A673 (cell line): ENCODE data around the gene BRCA1. TPM values are rescaled to one million over a fixed set of nuclear protein-coding genes. Genes with fewer than 3 reads are reported as not detected.

Experiments used
- Bru-seq: library from RNA; stranded (reverse); fragments of 400-500 nt; gene quantifications from one replicate; lab custom pipeline; 2021; lab: Mats Ljungman, UMichigan
- BruChase-seq, 2 experiments: library from RNA; stranded (reverse); fragments of 400-500 nt; gene quantifications; one replicate each; lab custom pipeline; 2021; lab: Mats Ljungman, UMichigan
- BruUV-seq: library from RNA; stranded (reverse); fragments of 400-500 nt; replicated peaks from 2 replicates; lab custom pipeline; 2021; lab: Mats Ljungman, UMichigan
- CTCF ChIA-PET: fragments of 300-600 bp; sonication (Branson Sonifier 250); formaldehyde crosslinking; loops from one replicate; lab custom pipeline; 2022; ENCODE audit warnings: antibody characterized with exemption; lab: Charles Lee
- POLR2A ChIA-PET: fragments of 300-600 bp; sonication (Branson Sonifier 250); formaldehyde crosslinking; loops from one replicate; lab custom pipeline; 2022; ENCODE audit warnings: antibody characterized with exemption; ENCODE audit not compliant: low non-redundant PET; lab: Charles Lee
- DNase-seq: peaks from one replicate; pipeline ENCODE4 v3.0.0-alpha.2; 2015; ENCODE audit warnings: low spot score
- H3K27ac ChIP-seq: fragments of 200-600 bp; sonication (generic); 2 replicates; pipeline ENCODE4 v1.5.1; 2016; ENCODE audit warnings: mixed run types, low read depth, mild to moderate bottlenecking, mixed read lengths, antibody characterized with exemption, low read length; ENCODE audit not compliant: poor library complexity, severe bottlenecking
- H3K27me3 ChIP-seq: fragments of 200-600 bp; sonication (generic); replicated peaks from 2 replicates; pipeline ENCODE4 v1.6.1; 2017; ENCODE audit warnings: mixed run types, low read depth, mild to moderate bottlenecking, mixed read lengths, antibody characterized with exemption, low read length; ENCODE audit not compliant: insufficient read depth, poor library complexity
- H3K36me3 ChIP-seq: fragments of 200-600 bp; sonication (generic); 2 replicates; pipeline ENCODE4 v1.6.1; 2016; ENCODE audit warnings: mixed run types, mild to moderate bottlenecking, mixed read lengths, antibody characterized with exemption, low read length; ENCODE audit not compliant: insufficient read depth, poor library complexity, severe bottlenecking
- H3K4me1 ChIP-seq: fragments of 200-600 bp; sonication (generic); 2 replicates; pipeline ENCODE4 v1.6.1; 2017; ENCODE audit warnings: mixed run types, mild to moderate bottlenecking, mixed read lengths, antibody characterized with exemption, low read length; ENCODE audit not compliant: insufficient read depth, poor library complexity, severe bottlenecking
- H3K4me3 ChIP-seq: fragments of 200-600 bp; sonication (generic); 2 replicates; pipeline ENCODE4 v1.5.1; 2016; ENCODE audit warnings: low read depth, mixed run types, mild to moderate bottlenecking, mixed read lengths, low read length; ENCODE audit not compliant: poor library complexity, severe bottlenecking
- H3K9me3 ChIP-seq: fragments of 200-600 bp; sonication (generic); 2 replicates; pipeline ENCODE4 v1.6.1; 2016; ENCODE audit warnings: mixed run types, low read depth, mild to moderate bottlenecking, mixed read lengths, antibody characterized with exemption, low read length; ENCODE audit not compliant: poor library complexity, severe bottlenecking
- CTCF ChIP-seq: fragments of 300-800, 200-600 bp; sonication (generic); conservative IDR thresholded peaks from 2 replicates; pipeline ENCODE4 v1.5.1; 2017; ENCODE audit warnings: low read depth, mild to moderate bottlenecking, antibody characterized with exemption, low read length, moderate library complexity, mixed read lengths
- EZH2 ChIP-seq: fragments of 200-600 bp; sonication (generic); IDR thresholded peaks from 2 replicates; pipeline ENCODE4 v1.6.1; 2017; ENCODE audit warnings: borderline replicate concordance, low read depth, mild to moderate bottlenecking, mixed read lengths, antibody characterized with exemption, low read length; ENCODE audit not compliant: poor library complexity, severe bottlenecking
- intact Hi-C: fragments of 100-400 bp; cut with micrococcal nuclease; formaldehyde crosslinking; loops from one replicate; pipeline ENCODE4 v1.10.0; 2022; ENCODE audit not compliant: unreplicated experiment
- long read RNA-seq: library from polyadenylated mRNA; stranded (forward); transcript quantifications from one replicate; pipeline ENCODE4 v2.0.0, GENCODE V29; 2022
- total RNA-seq: library from RNA; stranded (reverse); gene quantifications from 2 replicates; pipeline ENCODE4 v1.2.3, GENCODE V29; 2021

The BRCA1 gene
- 24.2 and 32.9 TPM in 2 replicates for total RNA-seq
- percentile 64 among the genes with signal in this experiment for Bru-seq, nascent RNA
- BruChase-seq, experiment 1, labeled RNA remaining after a 2-hour chase = percentile 62 among the genes with signal in this experiment
- percentile 65 among the genes with signal in this experiment for BruChase-seq, experiment 2, labeled RNA remaining after a 6-hour chase
- long read RNA-seq, partial matches to known transcripts = 3 of 20 reads
- long read RNA-seq, other reads (novel, unspliced or antisense) = 16 of 20 reads

DNA sequence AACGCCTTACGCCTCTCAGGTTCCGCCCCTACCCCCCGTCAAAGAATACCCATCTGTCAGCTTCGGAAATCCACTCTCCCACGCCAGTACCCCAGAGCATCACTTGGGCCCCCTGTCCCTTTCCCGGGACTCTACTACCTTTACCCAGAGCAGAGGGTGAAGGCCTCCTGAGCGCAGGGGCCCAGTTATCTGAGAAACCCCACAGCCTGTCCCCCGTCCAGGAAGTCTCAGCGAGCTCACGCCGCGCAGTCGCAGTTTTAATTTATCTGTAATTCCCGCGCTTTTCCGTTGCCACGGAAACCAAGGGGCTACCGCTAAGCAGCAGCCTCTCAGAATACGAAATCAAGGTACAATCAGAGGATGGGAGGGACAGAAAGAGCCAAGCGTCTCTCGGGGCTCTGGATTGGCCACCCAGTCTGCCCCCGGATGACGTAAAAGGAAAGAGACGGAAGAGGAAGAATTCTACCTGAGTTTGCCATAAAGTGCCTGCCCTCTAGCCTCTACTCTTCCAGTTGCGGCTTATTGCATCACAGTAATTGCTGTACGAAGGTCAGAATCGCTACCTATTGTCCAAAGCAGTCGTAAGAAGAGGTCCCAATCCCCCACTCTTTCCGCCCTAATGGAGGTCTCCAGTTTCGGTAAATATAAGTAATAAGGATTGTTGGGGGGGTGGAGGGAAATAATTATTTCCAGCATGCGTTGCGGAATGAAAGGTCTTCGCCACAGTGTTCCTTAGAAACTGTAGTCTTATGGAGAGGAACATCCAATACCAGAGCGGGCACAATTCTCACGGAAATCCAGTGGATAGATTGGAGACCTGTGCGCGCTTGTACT is at the start of gene BRCA1:
Gene BRCA1, minus strand, starts transcription at position 232 of the 834 bp plus-strand sequence. CDS start 1,268 bp downstream, outside the sequence.
- DNase-seq = peak; percentile 97
- Histone ChIP-seq H3K27me3 (no peaks in the 10 kb centered on the region), H3K36me3 (no peaks in the 10 kb centered on the region), H3K4me1 (peaks cover 3% of the 10 kb centered on the region), H3K4me3 (peak within 1 kb of the TSS; percentile 66), H3K9me3 (no peaks in the 10 kb centered on the region), H3K27ac (peak within 1 kb of the TSS; percentile 84)
- ChIA-PET CTCF (no interaction called here), POLR2A (no interaction called here)
- intact Hi-C loops = loop anchor here (5.0 to 10.0 kb wide), 2 partner anchors 47 to 101 kb away; partner anchors contain the start of genes NBR1, RND2 and VAT1
- no peak for TF ChIP-seq EZH2
- no peak for TF ChIP-seq CTCF
- no TSS peak for BruUV-seq

DNA sequence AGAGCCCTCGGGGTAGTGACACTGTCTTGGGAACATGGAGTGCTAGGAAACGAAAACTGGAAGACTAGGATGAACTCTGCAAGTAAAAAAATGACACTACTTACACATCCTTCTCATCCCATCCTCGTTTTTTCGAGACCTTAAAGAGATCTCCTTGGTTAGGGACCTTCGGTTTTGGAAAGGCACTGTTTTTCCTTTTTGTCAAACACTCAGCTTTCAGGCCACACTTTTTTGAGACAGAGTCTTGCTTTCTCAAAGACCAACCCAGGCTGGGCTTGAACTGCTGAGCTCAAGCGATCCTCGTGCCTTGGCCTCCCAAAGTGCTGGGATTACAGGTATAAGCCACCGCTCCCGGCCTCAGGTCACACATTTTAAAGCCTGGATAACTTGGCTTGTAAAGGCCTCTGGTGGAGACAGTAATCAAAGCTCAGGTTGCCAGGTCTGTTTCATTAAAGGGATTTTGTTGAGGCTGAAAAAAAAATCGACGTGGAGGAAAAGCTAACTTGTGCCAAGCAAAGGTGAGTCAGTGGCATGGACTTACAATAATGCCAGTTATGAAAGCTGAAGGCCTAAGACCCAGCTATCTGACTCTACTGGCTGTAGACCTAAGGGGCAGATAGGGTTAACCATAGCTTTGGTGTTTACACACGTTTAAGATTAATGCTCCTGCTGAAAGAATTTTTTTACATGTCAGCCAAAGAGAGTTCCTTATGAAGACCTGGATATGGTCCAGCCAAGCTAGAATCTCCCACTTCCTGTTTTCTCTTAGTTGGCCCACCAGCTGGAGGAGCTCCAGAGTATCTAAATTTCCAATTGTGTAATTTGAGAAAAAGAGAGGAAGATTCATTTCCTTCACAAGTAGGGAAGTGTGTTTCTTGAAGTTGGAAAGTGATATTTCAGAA is 46.7 kb upstream of the BRCA1 start:
- intact Hi-C loops = loop anchor here (5.0 kb wide), 1 partner anchor 45 kb away; the partner anchor contains the start of gene BRCA1
- no peaks in the 10 kb centered on the region for H3K27me3 ChIP-seq
- ChIA-PET POLR2A (interaction anchor here (0.6 kb wide), 1 partner anchor 196 kb away, joined by 5 read pairs; no protein-coding TSS in a partner anchor), CTCF (interaction anchor here (0.6 to 1.3 kb wide), 2 partner anchors 11 to 40 kb away, joined by 3 to 9 read pairs; partner anchors contain the start of gene TMEM106A)
- no peaks in the 10 kb centered on the region for H3K9me3 ChIP-seq
- peak overlapping the region; percentile 82 for H3K27ac ChIP-seq
- H3K36me3 ChIP-seq = no peaks in the 10 kb centered on the region
- peak; percentile 71 for DNase-seq
- TF ChIP-seq EZH2 (no peak), CTCF (peak; percentile 39)
- peak overlapping the region; percentile 62 for H3K4me3 ChIP-seq
- peaks cover 9% of the 10 kb centered on the region for H3K4me1 ChIP-seq
- TSS peak; percentile 90 for BruUV-seq
